Hematopoietic multipotent progenitor cell treated with erythropoietin and hydrocortisone succinate and interleukin-3 and kit ligand, for 8 days (in vitro differentiated cells): ENCODE data around the gene GABRA5.
"Not testable (repeated sequence)": the region's sequence is repeated elsewhere in the genome, so short reads cannot be mapped to it uniquely, and the experiment has no call there.

Experiments
- DNase-seq: peaks from one replicate; pipeline ENCODE4 v3.0.0-alpha.2; 2015

GABRA5 gene

DNA sequence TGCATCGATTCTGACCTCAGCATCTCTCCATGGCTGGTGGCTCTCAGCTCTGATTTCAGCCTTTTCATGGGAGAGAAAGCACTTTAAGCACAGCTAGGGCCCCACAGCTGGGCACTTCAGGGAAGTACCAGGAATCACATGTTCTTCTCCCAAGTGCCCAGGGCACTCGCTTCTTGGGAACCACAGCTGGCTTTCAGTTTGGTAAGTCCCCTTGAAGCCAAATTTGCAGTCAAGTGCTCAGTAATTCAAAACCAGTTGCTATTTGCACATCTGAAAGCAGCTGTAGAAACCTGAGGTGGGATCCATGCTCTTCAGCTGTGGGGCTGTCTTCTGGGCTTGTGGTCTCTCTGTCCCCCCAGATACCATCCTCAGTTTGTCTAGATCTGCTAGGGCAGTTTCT is 12.8 kb downstream of the GABRA5 start:
- DNase-seq, result no peak

DNA sequence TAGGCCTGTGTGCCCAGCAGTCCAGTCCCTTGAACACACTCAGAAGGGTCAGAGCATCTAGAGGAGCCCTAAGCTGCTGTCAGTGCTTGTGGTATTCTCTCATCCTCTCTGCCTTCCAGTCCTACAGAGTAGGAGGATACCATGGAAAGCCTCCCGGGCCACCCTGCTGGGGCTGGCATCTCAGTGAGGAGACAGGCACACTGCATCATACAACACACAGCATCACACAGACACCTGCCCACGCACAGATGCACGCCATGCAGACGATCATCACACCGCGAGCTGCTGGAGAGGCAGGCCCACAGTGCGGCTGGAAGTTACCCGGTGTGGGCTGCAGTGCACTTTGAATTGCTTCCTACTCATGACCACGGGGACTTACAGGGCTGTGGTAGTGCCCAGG is 15.2 kb downstream of the GABRA5 start:
- DNase-seq, result no peak

DNA sequence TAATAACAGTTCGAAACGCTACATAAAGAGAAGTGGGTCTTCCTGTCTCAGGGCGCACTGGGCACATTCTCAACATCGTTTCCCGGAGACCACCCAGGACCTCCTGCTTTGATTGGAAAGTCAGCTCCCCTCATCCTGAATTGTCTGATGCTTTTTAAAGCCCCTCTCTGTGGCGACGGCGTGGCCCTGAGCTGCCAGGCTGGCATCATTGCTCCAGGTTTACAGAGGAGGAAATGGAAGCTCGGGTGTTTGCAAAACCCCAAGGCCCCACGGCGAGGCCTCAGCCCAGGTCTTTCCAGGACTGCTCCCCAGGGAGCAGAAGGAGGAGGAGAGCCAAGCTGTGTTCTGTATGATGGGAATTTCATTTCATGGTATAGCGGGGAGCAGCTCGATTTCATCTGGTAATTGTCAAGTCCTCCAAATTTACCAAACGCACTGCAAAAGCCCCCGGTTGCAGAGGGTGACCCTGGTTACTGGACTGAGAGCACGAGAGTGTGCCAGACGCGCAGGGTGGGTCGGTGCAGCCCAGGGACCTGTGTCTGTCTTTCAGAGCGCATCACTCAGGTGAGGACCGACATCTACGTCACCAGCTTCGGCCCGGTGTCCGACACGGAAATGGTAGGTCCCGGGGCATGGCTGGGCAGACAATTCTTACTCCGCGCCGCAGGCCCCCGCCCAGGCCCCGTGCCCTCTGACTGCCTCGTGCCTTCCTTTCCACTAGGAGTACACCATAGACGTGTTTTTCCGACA is 15.9 kb downstream of the GABRA5 start:
- no peak for DNase-seq

DNA sequence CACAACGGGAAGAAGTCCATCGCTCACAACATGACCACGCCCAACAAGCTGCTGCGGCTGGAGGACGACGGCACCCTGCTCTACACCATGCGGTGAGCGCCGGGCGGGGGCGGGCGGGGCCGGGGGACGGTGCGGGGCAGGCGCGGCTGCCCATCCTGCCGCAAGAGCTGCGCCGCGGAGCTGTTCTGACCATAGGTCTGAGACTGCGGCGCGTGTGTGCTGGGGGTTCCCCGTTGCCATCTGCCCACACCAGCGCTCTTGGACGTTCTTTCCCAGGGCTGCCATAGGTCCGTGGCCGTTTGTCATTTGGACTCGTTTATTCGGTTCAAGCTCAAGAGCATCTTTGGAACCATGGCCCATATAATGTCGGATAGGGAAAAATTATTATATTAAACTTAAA is 16.6 kb downstream of the GABRA5 start:
- DNase-seq, result no peak

DNA sequence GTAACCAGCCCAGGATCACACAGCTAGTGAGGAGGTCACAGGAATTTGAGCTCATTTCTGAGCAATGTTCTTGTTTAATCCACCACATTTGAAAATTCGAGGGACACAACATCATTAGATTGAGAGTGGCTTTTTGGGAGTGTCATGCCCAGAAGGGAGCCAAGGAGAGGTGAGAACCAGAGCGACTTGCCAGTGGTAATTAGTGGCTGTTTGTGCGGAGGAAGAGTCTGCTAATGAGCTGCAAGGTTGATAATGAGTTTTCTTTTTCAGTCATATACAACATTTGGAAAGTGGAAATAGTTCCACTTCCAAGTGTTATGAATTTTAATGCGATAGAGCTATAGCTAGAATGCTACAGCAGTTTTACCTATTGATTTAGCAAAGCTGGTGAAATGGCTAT is 19.7 kb downstream of the GABRA5 start:
- DNase-seq, result no peak

DNA sequence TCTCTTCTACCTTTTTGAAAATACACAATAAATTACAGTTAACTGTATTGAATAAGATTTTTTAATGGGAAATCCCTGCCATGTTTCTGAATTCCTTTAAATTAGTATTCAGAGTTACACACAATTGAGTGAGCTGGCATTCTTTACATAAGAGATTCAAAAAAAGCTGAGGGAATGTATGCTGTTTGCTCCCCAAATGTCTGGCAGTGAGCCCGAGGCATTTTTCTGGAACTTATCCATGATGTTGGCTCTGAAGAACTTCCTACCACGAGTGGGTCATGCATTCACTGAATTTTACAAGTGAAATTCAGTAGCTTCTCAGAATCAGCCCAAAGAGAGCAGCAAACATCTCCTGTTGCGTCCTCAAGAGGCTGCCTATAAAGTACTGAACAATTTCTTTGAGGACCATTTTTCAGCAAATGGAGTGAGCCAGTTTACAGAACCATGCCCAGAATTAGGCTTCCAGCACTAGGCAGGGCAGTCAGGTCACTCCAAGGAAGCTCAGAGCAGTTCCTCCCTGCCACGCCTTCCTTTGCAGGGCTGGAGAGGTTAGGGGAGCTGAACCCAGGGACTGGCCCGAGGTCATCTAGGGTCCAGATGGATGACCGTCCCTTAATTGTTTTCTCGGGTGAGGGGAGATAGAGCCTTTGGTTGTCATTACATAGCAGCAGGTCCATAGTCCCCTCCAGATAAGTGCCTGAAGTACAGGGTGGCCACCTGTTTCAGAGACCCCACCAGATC is 21.2 kb downstream of the GABRA5 start:
- no peak for DNase-seq

DNA sequence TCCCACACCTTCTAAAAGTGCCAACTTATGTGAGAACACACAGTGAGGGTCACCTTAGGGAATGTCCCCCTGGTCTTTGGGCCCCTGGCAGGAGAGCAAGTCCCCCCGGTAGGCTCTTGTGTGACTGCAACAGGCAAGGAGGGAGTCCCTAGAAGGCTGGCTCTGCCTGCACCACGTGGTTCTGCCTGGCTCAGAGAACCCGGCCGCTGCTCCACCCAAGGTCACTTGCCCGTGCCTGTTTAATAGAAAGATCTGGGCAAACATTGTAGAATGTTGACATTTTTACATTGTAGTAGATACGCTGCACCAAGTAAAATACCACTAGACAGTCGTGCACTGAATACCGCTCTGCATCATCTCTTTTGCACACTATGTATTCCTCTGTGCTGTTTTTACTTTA is 21.9 kb downstream of the GABRA5 start:
- no peak for DNase-seq

DNA sequence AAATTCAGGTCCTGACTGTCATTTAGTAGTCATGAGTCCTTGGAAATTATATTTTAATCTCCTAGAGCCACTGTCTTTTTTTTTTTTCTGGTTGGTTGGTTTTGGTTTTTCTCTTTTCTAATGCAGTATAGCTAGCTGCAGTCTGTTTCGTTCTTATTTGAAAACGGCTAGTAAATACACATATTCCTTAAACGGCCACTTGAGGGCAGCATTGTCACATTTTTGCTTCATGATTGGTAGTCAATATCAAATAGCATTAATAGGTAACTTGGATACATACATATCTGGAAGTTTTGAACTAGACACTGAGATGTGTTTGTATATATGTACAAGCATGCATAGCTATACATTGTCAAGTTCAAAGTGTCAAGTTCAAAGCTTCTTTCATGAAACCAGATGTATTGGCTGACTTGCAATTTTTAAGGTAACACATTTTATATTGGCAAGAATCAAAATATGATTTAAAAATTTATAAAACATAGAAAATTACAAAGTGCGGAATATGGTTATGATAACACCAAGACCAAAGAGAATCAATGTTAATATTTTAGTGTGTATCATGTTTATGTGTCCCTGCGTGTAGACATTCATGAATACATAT is 22.5 kb downstream of the GABRA5 start:
- peak; percentile 81 for DNase-seq

DNA sequence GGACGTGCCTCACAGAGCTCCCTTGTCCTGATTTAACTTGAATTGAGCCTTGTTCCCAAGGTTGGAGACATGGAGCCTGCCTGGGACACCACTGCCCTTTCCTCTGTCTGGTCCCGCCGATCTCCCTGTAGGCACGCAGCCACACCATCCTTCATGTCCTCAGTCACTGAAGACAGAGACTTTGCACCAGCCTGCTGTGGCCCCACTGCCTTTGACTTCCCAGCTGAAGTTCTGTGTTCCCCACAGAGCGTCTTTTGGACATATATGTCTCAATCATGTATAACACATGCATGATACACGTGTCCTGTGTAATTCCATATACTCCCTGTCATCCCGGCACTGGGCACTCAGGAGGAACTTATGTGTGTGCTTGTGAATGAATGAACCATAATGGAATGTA is 23.6 kb downstream of the GABRA5 start:
- DNase-seq, result no peak

DNA sequence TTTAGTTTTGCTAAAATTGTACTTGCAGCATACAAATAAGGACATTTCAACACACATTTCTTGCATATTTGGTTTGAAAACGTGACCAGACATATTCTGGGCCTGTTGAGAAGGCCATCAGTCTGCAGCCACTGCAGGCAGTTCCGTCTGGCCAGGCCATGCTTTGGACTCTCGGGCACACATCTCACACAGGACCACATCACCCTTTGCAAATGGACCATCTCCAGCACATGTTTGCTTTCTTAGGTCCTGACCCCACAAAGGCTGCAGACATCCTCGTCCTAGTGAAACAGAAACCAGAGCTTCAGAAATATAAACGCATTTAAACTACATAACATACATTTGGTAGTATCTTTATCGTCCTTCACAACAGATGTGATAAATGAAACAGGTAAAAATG is 24.1 kb downstream of the GABRA5 start:
- DNase-seq, result no peak

DNA sequence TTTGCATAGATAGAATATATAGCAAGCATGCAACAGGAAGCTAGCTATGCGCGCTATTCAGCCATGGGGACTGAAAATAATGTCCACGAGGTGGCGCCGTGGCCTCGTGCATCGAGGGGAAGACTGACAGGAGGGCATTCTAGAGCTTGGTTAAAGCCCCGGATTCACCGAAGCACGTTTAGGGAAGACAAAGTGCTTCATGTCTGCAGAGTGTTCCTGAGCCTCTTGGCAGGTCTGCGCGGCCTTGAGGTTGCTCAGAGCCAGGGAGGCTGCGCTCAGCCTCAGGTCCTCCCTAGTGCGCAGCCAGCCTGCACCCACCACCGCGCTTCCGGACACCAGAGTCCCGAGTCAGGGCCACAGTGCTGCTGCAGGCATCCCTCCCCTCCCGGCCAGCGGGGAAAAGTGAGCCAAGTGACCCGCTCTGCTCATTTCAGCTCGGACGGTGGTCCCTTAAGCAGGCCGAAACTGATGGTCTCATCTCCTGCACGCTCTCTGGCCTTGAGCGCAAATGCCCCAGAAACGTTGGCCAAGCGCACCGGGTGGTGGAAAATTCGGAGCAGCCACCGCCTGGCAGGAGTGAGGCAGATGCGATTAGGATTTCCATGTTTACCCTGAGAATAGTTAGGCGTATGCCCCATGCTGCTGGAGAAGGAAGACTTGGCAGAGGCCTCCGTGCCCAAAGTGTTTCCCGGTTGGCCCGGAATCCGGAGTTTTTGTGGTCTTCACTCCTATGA is 24.8 kb downstream of the GABRA5 start:
- DNase-seq, result peak; percentile 67

DNA sequence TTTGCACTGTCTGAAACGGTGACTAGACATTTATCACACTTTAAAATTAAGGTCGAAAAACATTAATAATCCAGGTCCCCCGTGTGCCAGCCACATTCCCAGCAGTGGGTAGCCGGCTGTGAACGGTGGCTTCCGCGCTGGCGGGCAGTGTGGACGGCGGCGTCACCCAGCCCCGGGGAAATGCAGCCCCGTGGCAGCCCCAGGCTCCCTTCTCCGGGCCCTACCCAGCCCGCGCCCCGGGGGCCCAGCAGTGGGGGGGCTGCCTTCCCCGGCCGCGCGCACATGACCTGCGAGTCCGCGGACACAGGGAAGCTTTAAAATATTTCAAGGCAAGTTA is 25.3 kb downstream of the GABRA5 start:
- DNase-seq, result no peak

DNA sequence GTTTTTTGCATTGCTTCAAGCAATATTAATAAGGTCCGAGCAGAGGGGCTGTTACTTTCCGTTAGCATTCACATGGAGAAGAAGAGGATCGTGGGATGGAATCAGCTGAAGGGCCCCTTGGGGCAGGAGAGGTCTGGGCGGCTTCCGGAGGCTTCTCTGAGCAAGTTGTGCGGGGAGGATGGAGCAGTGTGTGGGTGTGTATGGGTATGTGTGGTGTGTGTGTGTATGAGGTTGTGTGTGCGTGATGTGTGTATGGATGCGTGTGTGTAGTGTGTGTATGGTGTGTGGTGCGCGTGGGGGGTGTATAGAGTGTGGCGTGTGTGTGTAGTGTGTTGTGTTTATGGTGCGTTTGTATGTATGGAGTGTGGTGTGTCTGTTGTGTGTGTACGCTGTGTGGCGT is 25.8 kb downstream of the GABRA5 start:
- DNase-seq, result no peak

DNA sequence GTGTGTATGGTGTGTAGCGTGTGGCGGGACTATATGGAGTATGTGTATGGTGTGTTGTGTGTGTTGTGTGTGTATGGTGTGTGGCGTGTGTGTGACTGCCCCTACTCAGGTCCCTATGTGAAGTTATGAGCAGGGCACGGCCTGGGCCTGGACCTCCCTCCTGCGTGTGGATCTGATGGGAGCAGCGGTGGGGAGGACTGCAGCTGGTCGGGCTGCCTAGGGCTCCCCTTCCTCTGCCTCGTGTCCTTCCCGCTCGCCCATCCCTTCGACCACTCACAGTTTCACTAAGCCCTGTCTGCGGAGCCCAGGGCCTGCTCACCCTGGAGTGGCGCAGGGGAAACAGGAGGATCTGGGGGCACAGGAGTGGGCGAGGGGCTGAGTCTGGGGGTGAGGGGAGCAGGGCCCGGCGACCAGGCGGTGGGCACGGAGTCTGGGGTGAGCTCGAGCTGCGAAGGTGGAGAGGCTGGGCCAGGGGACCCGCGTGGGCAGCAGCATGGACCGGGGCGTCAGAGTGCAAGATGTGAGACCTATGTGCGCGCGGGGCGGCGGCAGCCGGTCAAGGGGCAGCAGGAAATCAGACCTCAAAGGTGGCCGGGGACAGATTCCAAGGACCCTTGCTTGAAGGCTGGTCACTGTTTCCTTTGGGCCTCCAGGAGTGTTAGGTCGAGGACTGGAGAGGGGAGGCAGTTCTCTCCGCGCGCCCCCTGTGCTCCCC is 26.6 kb downstream of the GABRA5 start:
- DNase-seq, result no peak

DNA sequence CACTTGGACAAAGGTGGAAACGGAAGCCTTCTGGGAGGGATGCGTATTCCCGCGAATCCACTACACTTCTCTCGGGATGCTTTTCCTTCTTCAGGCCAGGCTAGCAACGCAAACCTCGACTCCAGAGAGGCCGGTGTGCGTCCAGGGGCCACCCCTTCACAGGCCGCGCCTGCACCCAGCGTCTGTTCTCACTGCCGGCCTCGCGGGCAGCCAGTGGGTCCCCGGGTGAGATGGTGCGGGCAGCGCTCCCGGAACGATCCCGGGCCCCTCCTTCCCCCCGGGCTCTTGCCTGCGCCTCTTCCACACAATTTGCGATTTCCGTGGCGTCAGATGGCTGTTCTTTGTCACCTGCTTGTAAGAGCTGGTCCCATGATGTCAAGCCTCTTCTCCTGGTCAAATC is 27.3 kb downstream of the GABRA5 start:
- DNase-seq, result no peak

DNA sequence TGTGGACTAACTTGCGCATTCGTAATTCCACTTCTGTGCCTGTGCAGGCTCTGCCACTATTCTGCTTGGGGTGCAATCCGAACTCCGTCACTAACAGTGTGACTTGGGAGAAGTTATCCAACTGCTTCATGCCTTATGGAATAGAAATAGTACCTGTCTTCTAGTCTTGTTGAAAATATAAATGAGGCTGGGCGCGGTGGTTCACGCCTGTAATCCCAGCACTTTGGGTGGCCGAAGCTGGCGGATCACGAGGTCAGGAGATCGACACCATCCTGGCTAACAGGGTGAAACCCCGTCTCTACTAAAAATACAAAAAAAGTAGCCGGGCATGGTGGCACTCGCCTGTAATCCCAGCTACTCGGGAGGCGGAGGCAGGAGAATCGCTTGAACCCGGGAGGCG is 28.5 kb downstream of the GABRA5 start:
- not testable (repeated sequence) for DNase-seq

DNA sequence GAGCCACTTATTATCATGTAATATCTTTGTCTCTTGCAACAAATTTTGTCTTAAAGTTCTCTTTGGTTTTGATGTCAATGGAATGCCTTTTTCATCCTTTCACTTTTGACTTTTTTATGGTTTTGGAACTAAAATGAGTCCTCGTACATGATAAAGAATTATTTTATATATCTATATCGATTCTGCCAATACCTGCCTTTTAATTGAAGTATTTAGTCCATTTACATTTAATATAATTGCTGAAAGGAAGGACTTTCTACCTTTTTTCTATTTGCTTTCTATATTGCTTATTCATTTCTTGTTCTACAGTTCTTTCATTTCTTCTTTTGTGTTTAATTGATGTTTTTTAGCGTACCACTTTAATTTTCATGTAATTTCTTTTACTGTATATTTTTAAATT is 32.8 kb downstream of the GABRA5 start:
- DNase-seq, result no peak

DNA sequence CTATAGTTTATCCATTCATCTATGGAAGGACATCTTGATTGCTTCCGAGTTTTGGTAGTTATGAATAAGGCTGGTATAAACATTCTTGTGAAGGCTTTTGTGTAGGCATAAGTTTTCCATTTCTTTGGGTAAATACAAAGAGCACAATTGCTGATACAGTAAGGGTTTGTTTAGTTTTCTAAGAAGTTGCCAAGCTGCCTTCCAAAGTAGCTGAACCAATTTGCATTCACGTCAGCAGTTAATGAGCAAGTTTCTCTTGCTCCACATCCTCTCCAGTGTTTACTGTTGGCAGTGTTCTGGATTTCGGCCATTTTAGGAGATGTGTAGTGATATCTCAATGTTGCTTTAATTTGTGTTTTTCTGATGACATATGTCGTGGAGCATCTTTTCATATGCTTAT is 34.2 kb downstream of the GABRA5 start:
- no peak for DNase-seq

DNA sequence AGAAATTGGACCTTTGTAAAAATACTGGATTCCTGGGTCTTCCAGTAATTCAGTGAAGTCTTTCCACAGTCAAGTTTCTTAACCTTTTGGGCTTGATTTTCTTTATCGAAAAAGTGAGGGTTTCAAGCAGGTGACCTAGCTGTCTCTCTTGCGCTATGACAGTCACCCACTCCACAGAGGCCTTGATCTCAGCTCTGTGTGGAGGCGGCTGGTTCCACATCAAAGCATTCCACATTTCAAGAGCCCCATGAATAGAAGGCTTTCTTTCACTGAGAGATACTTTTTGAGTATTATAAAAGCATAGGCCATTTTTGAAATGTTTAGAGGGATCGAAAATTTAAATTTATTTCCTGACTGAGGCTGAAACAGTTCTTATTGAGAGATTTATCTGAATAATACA is 43.9 kb downstream of the GABRA5 start:
- no peak for DNase-seq

DNA sequence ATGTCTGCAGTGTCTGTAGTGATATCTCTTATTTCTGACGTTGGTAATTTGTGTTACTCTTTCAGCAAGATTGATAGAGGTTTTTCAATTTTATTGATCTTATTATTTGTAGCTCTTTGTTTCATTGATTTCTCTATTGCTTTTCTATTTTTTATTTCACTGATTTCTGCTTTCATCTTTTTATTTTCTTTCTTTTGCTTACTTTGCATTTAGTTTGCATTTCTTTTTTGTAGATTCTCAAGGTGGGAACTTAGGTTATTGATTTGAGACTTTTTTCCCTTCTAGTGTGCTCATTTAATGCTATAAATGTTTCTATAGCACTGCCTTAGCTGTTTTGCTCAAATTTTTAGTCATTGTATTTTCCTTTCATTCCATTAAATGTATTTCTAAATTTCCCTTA is 54.6 kb downstream of the GABRA5 start:
- no peak for DNase-seq

DNA sequence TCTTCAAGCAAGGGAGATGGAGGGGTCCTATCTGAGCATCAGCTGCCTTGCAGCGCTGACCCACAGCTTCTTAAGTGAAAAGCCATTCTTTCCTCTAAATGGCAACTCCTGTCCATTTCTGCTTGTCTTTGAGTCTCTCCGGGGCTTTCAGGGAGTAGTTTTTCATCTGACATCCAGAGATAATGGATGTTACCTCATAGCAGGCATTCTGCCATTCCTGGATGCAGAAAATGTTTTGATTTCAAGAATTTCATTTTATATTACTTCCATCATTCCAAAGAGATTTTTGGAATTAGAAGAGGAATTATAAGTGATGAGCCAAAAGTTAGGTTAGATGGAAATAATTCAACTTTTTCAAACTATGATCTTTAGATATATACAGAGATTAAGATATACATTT is 59.2 kb downstream of the GABRA5 start:
- DNase-seq, result no peak

DNA sequence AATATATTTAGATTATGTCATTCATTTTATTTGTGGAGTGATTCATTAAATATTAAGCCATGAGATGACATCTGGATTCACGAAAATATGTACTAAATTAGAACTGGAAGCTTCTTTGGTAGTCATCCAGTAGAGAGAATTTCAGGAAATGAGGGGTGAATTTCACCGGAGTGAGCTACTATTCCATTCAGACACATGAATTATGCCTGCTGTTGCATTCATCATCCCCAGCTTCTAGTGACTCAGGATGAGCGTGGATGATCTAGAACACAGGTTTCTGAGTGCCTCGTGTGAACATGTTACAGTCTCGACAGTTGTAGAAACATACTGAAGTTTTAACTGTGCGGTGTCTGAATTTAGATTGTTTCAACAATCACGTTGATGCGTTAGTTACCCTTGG is 61.2 kb downstream of the GABRA5 start:
- no peak for DNase-seq

DNA sequence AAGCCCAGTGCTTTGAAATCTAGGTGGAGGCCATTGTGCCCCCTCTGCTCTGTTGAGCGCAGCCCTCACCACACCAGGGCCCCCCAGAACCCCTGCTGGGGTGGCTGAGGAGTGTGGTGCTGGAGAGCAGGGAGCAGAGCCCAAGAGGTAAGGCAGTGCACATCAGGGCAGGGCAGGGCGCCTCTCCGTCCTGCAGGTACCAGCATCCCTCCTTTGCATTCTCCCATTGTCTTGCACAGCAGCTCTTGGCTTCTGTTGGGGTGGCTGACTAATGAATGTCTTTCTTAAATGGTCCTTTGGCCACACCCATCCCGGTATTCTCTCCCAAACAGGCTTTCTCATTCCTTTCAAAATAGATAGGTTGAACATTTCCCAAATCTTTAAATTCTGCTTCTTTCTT is 62.7 kb downstream of the GABRA5 start:
- DNase-seq, result no peak
